ENCODE data around the gene DOK5.
"Not testable (repeated sequence)": the region's sequence is repeated elsewhere in the genome, so short reads cannot be mapped to it uniquely, and the experiment has no call there.

Gene DOK5

GRCh38 chr20:54470697-54471096, 4.7 kb upstream of the DOK5 start:
- no peak for DNase-seq (ENCODE audit: low spot score)

DNA sequence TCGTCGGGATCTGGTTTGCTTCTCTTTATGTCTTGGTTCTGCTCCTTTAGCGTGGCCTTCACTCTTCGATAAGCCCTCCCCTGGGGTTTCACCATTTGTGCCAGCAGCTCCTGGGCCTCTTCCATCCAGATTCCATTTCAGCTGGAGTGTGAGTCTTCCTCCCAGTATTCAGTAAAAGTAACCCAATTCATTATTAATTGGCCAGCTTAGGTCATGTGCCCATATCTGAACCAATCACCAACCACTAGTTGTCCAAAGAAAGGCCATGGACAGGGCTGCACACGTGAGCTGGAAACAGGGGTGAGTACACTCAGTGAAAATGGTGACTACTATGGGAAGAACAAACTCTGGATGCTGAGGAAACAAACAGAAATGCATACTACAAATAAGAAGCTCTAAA, 2.8 kb upstream of the DOK5 start:
- no peak for DNase-seq (ENCODE audit: low spot score)

DNA sequence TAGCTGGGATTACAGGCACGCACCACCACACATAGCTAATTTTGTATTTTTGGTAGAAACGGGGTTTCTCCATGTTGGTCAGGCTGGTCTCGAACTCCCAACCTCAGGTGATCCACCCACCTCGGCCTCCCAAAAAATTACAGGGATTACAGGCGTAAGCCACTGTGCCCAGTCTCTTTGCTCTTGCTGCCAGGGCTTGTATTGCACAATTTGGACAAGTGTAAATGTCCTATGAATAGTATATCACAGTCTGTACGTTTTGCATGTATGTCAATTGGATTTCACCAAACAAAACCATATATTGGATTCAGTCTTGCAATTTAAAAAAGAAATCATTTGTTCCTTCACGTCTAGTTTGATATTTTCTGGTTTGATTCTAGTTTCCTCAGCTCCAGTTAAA, 2.1 kb upstream of the DOK5 start:
- no peak for DNase-seq (ENCODE audit: low spot score)

DNA sequence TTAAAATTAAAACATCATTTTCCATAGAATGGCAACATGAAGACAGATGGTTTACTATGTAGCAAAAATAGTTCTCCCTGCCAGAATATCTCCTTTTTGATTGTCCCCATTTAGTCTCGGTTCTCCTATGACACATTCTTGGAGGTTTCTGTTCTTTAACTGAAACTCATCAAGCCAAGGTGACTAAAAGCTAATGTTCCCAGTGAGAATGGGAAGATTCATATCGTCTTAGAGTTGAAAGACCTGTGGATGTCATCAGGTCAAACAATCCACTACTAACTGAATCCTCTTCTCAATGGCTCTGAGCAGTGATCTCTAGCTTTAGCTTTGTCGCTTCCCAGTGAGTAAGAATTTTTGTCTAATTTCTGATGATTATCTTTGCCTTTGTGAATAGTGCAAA, 1.3 kb upstream of the DOK5 start:
- DNase-seq (ENCODE audit: low spot score), result no peak

DNA sequence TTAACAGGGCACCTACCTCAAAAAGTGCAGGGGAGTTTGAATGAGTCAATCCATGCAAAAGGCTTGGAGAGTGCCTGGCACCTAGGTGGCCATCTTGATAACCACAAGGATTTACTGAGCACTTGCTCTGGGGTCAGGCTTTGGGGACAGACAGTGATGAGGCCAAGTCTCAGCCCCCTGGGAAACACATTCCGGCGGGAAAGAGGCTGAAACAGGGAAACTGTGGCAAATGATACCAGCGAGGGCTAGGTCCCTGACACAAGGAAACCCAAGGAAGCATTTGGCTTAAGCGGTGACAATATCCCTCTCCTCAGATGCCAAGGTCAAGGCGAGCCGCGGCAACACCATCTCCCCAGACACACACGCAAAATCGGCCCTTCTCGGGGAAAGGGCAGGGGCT, 527 bp upstream of the DOK5 start:
- no peak for DNase-seq (ENCODE audit: low spot score)

- DNase-seq (ENCODE audit: low spot score), result no peak
Observed at GRCh38 chr20:54476169-54477009, 996 bp downstream of the DOK5 start.

GRCh38 chr20:54477191-54477955, 2.0 kb downstream of the DOK5 start:
- DNase-seq (ENCODE audit: low spot score), result no peak

DNA sequence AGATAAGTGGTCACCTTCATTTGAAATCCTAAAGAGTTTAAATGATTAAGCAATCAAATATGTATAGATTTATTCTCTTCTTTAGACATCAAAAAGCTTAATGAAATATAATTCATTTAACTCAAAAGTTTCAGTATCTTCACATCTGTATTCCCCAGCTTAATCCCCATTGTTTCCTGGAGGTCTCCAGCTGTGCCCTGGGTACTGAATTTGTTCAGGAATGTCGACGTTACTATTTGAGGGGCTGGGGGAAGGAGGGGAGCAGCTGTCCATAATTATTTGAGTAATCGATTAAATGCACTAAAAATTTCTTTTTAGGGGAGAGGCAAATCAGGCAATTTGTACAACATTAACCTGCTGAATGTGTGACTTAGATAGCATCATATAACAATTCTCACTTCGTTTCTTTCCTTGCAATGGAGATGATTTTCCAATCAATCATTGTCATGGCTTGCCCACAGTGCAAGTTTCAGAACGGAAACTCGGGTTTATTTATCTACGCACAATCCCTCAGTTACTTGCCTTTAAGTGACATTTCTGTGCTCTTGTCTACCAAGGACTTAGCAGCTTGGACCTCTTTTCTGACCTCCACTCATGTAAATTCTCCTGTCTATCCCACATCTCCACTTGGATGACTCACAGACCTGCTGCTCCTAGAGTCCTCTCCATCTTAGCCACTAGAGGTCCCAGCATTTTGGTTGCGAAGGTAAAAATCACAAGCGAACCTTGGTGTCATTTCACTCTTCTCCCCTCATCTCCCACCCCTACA, 3.9 kb downstream of the DOK5 start:
- DNase-seq (ENCODE audit: low spot score), result no peak

DNA sequence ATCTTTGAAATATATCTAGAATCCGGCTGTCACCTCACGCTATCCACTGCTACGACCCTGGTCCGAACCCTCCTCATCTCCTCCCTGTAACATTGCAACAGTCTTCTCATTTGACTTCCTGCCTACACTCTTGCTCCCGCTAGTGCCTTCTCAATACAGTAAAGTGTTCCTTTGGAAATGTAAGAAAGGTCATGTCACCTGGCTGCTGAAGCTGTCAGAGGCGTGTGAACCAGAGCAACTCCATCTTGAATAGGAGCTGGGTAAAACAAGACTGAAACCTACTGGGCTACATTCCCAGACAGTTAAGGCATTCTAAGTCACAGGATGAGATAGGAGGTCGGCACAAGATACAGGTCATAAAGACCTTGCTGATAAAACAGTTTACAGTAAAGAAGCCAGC, 4.5 kb downstream of the DOK5 start:
- DNase-seq (ENCODE audit: low spot score), result not testable (repeated sequence)

DNA sequence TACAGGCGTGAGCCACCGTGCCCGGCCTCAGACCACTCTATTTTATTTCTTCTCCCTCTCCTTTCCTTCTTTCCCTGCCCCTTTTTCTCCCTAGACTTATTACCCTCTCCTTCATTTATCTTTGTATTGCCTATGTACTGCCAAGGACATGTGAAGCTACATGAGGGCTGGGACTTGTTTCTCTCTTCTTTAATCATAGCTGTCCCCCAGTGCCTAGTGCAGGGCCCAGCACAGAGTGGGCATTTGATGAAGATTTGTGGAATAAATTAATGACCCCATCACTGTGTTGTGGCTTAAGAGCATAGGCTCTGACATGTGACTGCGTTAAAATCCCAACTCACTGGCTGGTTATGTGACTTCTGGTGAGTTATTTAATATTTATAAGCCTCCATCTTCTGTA, 6.0 kb downstream of the DOK5 start:
- DNase-seq (ENCODE audit: low spot score), result no peak

- no peak for DNase-seq (ENCODE audit: low spot score)
Observed at GRCh38 chr20:54485631-54486030, 10.2 kb downstream of the DOK5 start.

GRCh38 chr20:54486585-54486984, 11.2 kb downstream of the DOK5 start:
- DNase-seq (ENCODE audit: low spot score), result no peak

- DNase-seq (ENCODE audit: low spot score), result no peak
Observed at GRCh38 chr20:54488442-54488841, 13.0 kb downstream of the DOK5 start.

DNA sequence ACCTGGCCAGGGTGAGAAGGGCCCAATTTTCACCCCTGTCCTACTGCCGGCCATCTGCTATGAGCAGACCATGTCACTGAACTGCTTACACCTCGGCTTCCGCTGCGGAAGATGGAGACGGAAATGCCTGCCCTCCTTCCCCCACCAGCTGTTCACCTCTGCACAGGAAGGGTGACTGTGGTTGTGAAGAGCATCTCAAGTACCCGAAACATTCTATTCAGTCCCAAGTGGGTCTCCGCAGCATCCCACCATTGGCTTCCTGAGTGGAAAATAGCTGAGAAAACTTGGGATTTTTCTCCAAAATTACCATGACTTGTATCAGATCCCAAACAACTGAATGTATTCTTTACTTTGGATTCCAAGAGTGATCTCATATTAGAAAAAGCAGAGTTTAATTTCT, 16.1 kb downstream of the DOK5 start:
- DNase-seq (ENCODE audit: low spot score), result no peak

- DNase-seq (ENCODE audit: low spot score), result no peak
Observed at GRCh38 chr20:54494303-54495006, 19.1 kb downstream of the DOK5 start.

DNA sequence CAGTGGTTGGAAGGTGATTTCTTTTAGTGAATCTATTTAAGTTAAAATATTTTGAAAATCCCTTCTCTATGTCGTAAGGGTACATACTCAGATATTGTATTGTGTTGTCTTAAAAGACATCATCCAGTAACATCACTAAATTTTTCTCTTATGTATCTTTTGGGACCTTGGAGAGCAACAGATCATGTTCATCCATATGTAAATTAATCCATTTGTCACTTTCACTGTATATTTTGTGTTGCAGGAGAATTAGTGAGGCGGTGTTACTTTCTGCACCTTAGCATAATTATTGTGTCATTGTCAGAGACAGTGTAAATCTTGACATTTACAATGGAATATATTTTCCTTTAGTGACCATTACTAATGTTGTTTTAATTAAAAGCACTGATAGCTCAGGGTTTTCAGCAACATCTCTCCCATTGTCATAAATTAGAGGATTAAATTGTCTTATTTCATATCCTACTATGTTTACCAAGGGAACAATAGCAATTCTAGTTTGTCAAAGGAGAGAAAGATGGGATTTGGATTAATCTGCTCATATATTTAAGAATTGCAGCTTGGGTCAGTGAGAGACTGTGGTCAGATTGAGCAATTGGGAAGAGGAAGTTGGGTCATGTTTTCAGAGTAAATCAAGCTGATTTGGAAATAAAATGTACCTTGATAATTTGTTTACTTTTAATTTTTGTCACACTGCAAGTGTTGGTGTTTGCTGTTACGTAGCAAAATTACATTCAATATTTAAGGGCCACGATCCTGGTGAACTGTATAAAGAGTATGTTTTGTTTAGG, 22.7 kb downstream of the DOK5 start:
- DNase-seq (ENCODE audit: low spot score), result no peak

DNA sequence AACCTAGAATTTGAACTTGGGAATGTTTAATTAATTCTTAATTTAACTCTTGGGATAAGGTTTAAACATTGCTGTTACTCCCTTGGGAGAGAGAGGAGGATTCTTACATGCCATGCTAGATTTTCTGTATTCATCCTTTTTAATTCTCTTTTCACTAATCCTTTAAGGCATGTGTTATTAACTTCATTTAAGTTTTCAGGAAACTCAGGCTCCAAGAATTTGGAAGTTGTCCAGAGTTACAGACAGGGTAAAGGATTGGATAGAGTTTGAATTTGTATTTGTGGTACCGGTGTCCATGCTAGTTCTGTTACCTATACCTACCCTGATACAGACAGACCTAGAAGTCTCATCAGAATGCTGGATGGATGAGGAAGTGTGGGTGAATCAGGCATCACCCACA, 23.7 kb downstream of the DOK5 start:
- no peak for DNase-seq (ENCODE audit: low spot score)

- no peak for DNase-seq (ENCODE audit: low spot score)
Observed at GRCh38 chr20:54502179-54502578, 26.8 kb downstream of the DOK5 start.

DNA sequence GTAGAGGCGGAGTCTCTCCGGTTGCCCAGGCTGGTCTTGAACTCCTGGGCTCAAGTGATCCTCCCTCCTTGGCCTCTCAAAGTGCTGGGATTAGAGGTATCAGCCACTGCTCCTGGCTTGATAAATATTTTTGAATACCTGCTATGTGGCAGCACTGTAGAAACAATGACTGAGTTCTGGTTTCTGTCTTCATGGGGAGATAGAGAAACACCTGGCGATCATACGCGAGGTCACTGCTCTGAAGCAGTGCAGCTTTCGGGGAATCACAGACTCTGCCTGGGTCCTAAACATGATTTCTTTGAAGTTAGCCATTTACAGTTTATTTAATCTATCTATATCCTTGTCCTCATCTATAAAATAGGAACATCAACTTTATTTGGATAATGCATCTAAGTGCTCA, 31.2 kb downstream of the DOK5 start:
- DNase-seq (ENCODE audit: low spot score), result no peak

GRCh38 chr20:54510541-54511129, 35.2 kb downstream of the DOK5 start:
- DNase-seq (ENCODE audit: low spot score), result peak; percentile 20

DNA sequence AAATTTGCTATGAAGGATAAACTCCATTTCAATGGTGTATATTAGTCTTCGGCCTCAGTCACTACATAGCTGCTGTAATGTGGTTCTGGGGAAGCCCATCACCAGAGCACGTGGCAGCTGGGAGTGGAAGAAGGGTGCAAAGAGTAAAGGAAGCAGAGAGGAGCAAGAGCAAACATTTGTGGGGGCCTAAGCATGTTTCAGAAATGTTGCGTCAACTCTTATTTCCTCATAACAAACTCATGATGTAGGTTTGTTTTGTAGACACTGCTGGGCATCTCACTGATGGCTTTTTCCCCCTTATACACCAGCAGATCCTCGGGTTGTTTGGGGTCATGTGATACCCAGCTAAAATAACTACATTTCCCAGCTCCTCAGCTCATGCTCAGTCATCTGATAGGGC, 37.3 kb downstream of the DOK5 start:
- DNase-seq (ENCODE audit: low spot score), result no peak
